Thyroid gland (tissue), 4 donors: ENCODE results near the gene CD9. TPM values are rescaled to one million over a fixed set of nuclear protein-coding genes. Genes with fewer than 3 reads are reported as not detected.
A peak's percentile ranks its signal among the peaks of the same experiment; 100 is the strongest.

Experiments
- DNase-seq, 2 donors: peaks; one replicate each; pipeline ENCODE4 v3.0.0-alpha.2; 2019
- H3K27ac ChIP-seq, 3 donors: fragments of 200-600 bp; sonication (generic); 1 replicate in 2 of 3; 2 replicates in 1 of 3; pipeline ENCODE4 v1.5.1; 2016 to 2019; ENCODE audit warnings: mild to moderate bottlenecking in 1 of 3, moderate library complexity in 1 of 3
- H3K27me3 ChIP-seq: fragments of 200-600 bp; sonication (generic); one replicate; pipeline ENCODE4 v1.5.1; 2019
- H3K36me3 ChIP-seq, 2 donors: fragments of 200-600 bp; sonication (generic); one replicate each; pipeline ENCODE4 v1.5.1; 2016 to 2019
- H3K4me1 ChIP-seq, 2 donors: fragments of 200-600 bp; sonication (generic); one replicate each; pipeline ENCODE4 v1.5.1; 2017 to 2019
- H3K4me3 ChIP-seq, 3 donors: fragments of 200-600 bp; sonication (generic); replicated peaks in 1 of 3; 1 replicate in 2 of 3; 2 replicates in 1 of 3; pipeline ENCODE4 v1.5.1; 2016; ENCODE audit warnings: mild to moderate bottlenecking in 1 of 3
- H3K9me3 ChIP-seq: fragments of 200-600 bp; sonication (generic); one replicate; pipeline ENCODE4 v1.5.1; 2017
- POLR2A ChIP-seq, 2 donors: fragments of 450-650 bp; IDR thresholded peaks; one replicate each; pipeline ENCODE4 v1.6.1; 2017; ENCODE audit warnings: antibody characterized with exemption in 2 of 2, mild to moderate bottlenecking in 2 of 2, moderate library complexity in 1 of 2
- WGBS, 2 donors: methylation state at CpG; one replicate each; pipeline ENCODE4 v1.1.5; 2017; 5-methylcytosine and 5-hydroxymethylcytosine counted together
- intact Hi-C: fragments of 100-400 bp; cut with DNase I; formaldehyde crosslinking; loops from one replicate; pipeline ENCODE4 v1.15.1; 2023
- total RNA-seq, 4 donors: library from RNA; depleted of rRNA; stranded (reverse); fragments of >200 nt; gene quantifications; one replicate each; pipeline ENCODE4 v1.2.3, GENCODE V29; 2016
- TF ChIP-seq, protein P1 (sequence below), 6 experiments: fragments of 200-600 bp in 3 of 6; fragments of 450-650 bp in 3 of 6; sonication (generic) in 3 of 6; IDR thresholded peaks; one replicate each; pipeline ENCODE4 v1.5.1; 2016 to 2019; ENCODE audit warnings: antibody characterized with exemption in 6 of 6, mild to moderate bottlenecking in 2 of 6, inconsistent platforms in 1 of 6, moderate library complexity in 1 of 6

Gene CD9
- total RNA-seq, 4 donors from 2014 or later = 367 to 494 (median 375) TPM

DNA sequence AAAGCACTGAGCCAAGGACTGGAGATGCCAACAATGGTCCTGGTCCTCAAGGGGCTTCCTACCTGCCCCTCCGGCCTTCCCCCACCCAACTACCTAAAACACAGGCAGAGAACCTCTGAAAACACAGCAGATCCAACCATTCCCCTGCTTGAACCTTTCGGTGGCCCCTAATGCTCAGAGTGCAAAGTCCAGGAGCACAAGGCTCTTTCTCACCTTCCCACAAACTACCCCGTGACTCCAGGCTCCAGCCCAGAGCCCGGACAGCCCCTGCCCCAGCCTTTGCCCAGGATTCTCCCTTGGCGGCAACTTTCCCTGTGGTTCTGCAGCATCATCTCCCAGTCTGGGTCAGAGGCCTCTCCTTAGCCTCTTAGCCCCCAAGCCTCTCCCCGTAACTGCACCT is 1.6 kb upstream of the CD9 start:
- H3K27ac ChIP-seq = peak overlapping the region; percentile 98 to 99 (median 98)
- no peaks in the 10 kb centered on the region for H3K27me3 ChIP-seq
- intact Hi-C loops = loop anchor here (2.0 kb wide), 1 partner anchor 80 kb away; no protein-coding TSS in a partner anchor
- H3K4me1 ChIP-seq = peaks cover 32 to 44% of the 10 kb centered on the region in 2 donors
- no peak overlapping the region for H3K4me3 ChIP-seq
- no peak for TF ChIP-seq POLR2A (IDR thresholded peaks at IDR 0.05)
- no peak for DNase-seq
- no peaks in the 10 kb centered on the region for H3K36me3 ChIP-seq
- WGBS, 2 donors = 95% methylated on average over 6 of the region's 6 CpGs
- no peaks in the 10 kb centered on the region for H3K9me3 ChIP-seq

DNA sequence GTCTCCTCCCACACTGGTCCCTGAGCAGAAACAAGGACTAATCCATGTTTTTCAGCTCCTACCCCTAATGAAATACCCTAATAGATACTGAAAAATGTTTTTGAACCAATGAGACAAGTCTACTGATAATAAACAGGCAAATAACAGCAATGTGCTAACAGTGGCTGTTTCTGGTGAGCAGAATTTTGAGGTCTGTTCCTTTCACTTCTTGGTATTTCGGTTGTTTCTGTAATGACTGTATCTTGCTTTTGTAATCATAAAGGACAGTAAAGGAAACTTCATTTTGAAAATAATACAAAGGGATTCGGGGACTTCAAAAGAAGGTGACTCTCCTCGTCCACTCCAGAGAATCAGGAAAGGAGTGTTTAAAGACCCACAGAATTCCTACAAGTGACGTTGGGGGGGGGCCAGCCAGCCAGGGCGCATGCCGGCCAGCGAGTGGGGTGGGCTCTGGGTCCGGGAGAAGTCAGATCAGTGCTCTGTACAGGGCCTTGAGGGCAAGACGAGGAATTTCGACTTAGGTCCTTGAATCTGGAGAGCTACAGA is 1.1 kb upstream of the CD9 start:
- H3K4me1 ChIP-seq = peaks cover 37 to 49% of the 10 kb centered on the region in 2 donors
- H3K9me3 ChIP-seq = no peaks in the 10 kb centered on the region
- intact Hi-C loops = loop anchor here (2.0 kb wide), 1 partner anchor 80 kb away; no protein-coding TSS in a partner anchor
- WGBS, 2 donors = 44 to 50% methylated on average over 10 of the region's 10 CpGs
- H3K27me3 ChIP-seq = no peaks in the 10 kb centered on the region
- TF ChIP-seq POLR2A (IDR thresholded peaks at IDR 0.05) = no peak
- TF ChIP-seq, protein P1, sequence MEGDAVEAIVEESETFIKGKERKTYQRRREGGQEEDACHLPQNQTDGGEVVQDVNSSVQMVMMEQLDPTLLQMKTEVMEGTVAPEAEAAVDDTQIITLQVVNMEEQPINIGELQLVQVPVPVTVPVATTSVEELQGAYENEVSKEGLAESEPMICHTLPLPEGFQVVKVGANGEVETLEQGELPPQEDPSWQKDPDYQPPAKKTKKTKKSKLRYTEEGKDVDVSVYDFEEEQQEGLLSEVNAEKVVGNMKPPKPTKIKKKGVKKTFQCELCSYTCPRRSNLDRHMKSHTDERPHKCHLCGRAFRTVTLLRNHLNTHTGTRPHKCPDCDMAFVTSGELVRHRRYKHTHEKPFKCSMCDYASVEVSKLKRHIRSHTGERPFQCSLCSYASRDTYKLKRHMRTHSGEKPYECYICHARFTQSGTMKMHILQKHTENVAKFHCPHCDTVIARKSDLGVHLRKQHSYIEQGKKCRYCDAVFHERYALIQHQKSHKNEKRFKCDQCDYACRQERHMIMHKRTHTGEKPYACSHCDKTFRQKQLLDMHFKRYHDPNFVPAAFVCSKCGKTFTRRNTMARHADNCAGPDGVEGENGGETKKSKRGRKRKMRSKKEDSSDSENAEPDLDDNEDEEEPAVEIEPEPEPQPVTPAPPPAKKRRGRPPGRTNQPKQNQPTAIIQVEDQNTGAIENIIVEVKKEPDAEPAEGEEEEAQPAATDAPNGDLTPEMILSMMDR (IDR thresholded peaks at IDR 0.05) = no peak
- peak overlapping the region; percentile 98 to 99 (median 98) for H3K27ac ChIP-seq
- no peaks in the 10 kb centered on the region for H3K36me3 ChIP-seq
- DNase-seq = no peak
- peak overlapping the region in 1 of 3 donors; percentile 99 for H3K4me3 ChIP-seq

DNA sequence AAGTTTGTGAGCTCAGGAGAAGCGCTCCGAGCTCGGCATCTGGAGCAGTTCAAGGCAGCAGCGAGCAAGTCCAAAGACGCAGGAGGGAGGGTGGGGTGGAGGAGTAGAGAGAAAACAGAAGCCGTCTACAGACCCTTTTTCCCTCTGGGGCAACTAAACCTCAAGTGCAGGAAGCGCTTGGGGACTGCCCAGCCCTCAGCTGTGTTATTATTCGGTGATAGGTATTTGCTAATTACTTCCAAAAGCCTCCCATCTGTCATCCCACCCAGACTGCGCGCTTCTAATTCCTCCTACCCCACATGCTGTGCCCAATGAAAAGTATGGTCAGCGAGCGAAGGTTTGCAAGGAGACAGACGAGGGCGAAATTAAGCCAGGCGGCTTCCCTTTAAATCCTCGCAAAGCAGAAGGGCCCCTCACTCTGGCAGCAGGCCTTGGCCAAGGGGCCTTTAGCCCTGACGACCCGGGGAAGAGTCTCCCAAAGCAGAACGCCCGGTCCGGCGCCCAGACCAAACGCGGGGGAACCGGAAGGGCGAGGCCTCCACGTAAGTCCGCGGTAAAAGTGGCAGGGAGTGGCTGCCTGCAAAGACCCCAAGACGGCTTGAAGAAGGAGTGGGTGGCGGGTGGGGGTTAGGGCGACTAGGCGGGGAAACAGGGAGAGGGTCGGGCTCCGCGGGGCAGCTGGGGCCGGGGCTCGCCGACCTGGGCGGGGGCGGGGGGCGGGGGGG is 507 bp upstream of the CD9 start:
- WGBS, 2 donors = 8 to 9% methylated on average over 28 to 29 of the region's 42 CpGs
- H3K27ac ChIP-seq = peak overlapping the region; percentile 98 to 99 (median 98)
- H3K27me3 ChIP-seq = no peaks in the 10 kb centered on the region
- intact Hi-C loops = loop anchor here (2.0 kb wide), 1 partner anchor 79 kb away; no protein-coding TSS in a partner anchor
- TF ChIP-seq POLR2A (IDR thresholded peaks at IDR 0.05) = peak in 1 of 2 donors; percentile 38
- TF ChIP-seq, protein P1 (IDR thresholded peaks at IDR 0.05) = no peak
- no peaks in the 10 kb centered on the region for H3K36me3 ChIP-seq
- H3K9me3 ChIP-seq = no peaks in the 10 kb centered on the region
- peak; percentile 65 to 68 for DNase-seq
- H3K4me3 ChIP-seq = peak overlapping the region; percentile 8 to 99 (median 43)
- H3K4me1 ChIP-seq = peaks cover 44 to 56% of the 10 kb centered on the region in 2 donors

DNA sequence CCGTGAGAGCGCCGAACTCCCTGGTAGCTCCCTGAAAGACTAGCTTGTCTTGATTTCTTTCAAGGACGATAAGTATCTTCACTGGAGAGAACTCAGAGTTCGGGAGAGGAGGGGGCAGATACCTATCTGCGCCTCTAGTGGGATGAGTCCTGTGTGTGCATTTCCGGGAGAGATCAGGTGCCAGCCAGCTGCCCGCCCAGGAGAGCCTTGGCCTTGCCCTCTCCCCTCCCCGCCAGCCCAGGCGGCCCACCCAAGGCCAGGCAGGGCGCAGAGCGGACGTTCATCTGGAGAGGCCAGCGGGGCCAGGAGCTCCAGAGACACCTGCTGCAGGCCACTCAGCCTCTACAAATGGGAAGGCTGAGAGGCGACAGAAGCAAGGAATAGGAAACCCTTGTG is 1.0 kb downstream of the CD9 start:
- peak; percentile 56 to 80 for TF ChIP-seq POLR2A (IDR thresholded peaks at IDR 0.05)
- TF ChIP-seq, protein P1 (IDR thresholded peaks at IDR 0.05) = peak in 2 of 6 experiments; percentile 14
- Histone ChIP-seq H3K4me3 (peak overlapping the region; percentile 87 to 99 (median 97)), H3K27ac (peak overlapping the region; percentile 98 to 99 (median 99)), H3K9me3 (no peaks in the 10 kb centered on the region), H3K4me1 (peaks cover 54 to 61% of the 10 kb centered on the region in 2 donors), H3K27me3 (no peaks in the 10 kb centered on the region), H3K36me3 (no peaks in the 10 kb centered on the region)
- DNase-seq = peak; percentile 76 to 77
- intact Hi-C loops = no loop called here
- WGBS, 2 donors = 16% methylated on average over 10 of the region's 15 CpGs; no CpG with 5 or more reads in 1 of the 2 donors

DNA sequence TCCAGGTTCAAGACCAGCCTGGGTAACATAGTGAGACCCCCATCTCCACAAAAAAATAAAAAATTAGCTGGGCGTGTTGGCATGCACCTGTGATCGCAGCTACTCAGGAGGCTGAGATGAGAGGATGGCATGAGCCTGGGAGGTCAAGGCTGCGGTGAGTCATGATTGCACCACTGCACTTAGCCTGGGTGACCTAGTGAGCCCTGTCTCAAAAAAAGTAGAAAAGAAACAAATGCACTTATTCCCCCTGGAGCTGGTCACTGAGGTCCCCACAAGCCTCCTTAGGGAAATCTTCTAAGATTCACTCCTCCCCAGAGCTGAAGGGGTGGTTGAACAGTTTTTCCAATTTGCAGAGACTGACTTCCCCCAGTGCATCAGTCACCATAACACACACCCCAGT is 1.6 kb downstream of the CD9 start:
- TF ChIP-seq POLR2A (IDR thresholded peaks at IDR 0.05) = no peak
- TF ChIP-seq, protein P1 (IDR thresholded peaks at IDR 0.05) = no peak
- Histone ChIP-seq H3K9me3 (no peaks in the 10 kb centered on the region), H3K27me3 (no peaks in the 10 kb centered on the region), H3K36me3 (no peaks in the 10 kb centered on the region), H3K27ac (peak overlapping the region; percentile 98 to 99 (median 99)), H3K4me1 (peaks cover 59 to 65% of the 10 kb centered on the region in 2 donors), H3K4me3 (peak overlapping the region in 2 of 3 donors; percentile 97 to 99)
- no peak for DNase-seq
- intact Hi-C loops = no loop called here
- 62 to 67% methylated on average over 3 of the region's 3 CpGs for WGBS, 2 donors
